Measurements from ENCODE around the gene CD79A.

CD79A gene

DNA sequence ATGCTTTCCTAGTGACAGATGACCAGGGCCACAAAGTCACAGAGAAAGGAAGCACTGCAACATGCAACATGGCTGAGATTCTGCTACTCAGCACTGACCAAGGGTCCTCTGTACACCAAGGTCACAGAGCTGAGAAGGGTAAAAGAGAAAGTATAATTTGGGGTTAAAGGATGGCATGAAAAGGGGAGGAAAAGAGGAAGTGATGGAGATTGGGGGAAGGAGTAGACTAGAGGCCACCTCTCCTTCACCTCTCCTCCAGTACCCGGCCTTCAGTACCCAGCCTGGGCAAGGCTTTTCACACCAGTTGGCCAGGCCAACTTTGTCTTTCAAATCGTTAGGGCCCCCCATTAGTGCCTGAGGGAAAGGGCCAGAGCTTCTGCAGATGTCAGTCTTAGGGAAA lies 23.3 kb upstream of the CD79A start:
- Mint-ChIP-seq H3K27me3 (peaks cover 16 to 41% of the 10 kb centered on the region in 2 donors), H3K4me1 (ENCODE audit: low read depth in 2 of 2) (no peaks in the 10 kb centered on the region), H3K4me3 (no peak overlapping the region), H3K36me3 (ENCODE audit: insufficient read depth) (no peaks in the 10 kb centered on the region), H3K27ac (no peak overlapping the region), H3K9me3 (no peaks in the 10 kb centered on the region)
- ATAC-seq (replicated peaks) (no peak), DNase-seq (no peak)

- peak overlapping the region; percentile 81 to 90 for H3K27ac Mint-ChIP-seq
Measured at GRCh38 chr19:41859213-41859617, 17.9 kb upstream of the CD79A start.

GRCh38 chr19:41859618-41860418 lies 17.3 kb upstream of the CD79A start, which contains the start of gene RPS19:
RPS19 (plus strand) TSS chr19:41860255; CDS start chr19:41860775, 520 bp downstream.
- Mint-ChIP-seq H3K27me3 (peaks cover 4 to 5% of the 10 kb centered on the region in 2 donors), H3K9me3 (no peaks in the 10 kb centered on the region), H3K4me1 (ENCODE audit: low read depth in 2 of 2) (peaks cover 37 to 39% of the 10 kb centered on the region in 2 donors), H3K27ac (peak within 1 kb of the TSS; percentile 81 to 90), H3K4me3 (peak within 1 kb of the TSS; percentile 81 to 89), H3K36me3 (ENCODE audit: insufficient read depth) (peaks cover 53% of the 10 kb centered on the region)
- peak; percentile 82 for ATAC-seq (replicated peaks)
- peak; percentile 98 to 99 (median 98) for DNase-seq

More at GRCh38 chr19:41859213-41859617, 17.9 kb upstream of the CD79A start:
- Mint-ChIP-seq H3K36me3 (ENCODE audit: insufficient read depth) (peaks cover 47% of the 10 kb centered on the region), H3K4me1 (ENCODE audit: low read depth in 2 of 2) (peaks cover 35 to 37% of the 10 kb centered on the region in 2 donors), H3K9me3 (no peaks in the 10 kb centered on the region), H3K27me3 (peaks cover 10 to 11% of the 10 kb centered on the region in 2 donors), H3K4me3 (peak overlapping the region; percentile 81 to 89)
- DNase-seq (no peak), ATAC-seq (replicated peaks) (no peak)

- DNase-seq (peak in 1 of 3 experiments; percentile 35), ATAC-seq (replicated peaks) (no peak)
- H3K27me3 Mint-ChIP-seq = no peaks in the 10 kb centered on the region
- peaks cover 37 to 39% of the 10 kb centered on the region in 2 donors for H3K4me1 Mint-ChIP-seq (ENCODE audit: low read depth in 2 of 2)
- H3K4me3 Mint-ChIP-seq = peak overlapping the region; percentile 81 to 89
- H3K9me3 Mint-ChIP-seq = no peaks in the 10 kb centered on the region
- H3K36me3 Mint-ChIP-seq (ENCODE audit: insufficient read depth) = peaks cover 61% of the 10 kb centered on the region
- H3K27ac Mint-ChIP-seq = peak overlapping the region; percentile 81 to 90
Measured at GRCh38 chr19:41860419-41861115, 16.5 kb upstream of the CD79A start.

DNA sequence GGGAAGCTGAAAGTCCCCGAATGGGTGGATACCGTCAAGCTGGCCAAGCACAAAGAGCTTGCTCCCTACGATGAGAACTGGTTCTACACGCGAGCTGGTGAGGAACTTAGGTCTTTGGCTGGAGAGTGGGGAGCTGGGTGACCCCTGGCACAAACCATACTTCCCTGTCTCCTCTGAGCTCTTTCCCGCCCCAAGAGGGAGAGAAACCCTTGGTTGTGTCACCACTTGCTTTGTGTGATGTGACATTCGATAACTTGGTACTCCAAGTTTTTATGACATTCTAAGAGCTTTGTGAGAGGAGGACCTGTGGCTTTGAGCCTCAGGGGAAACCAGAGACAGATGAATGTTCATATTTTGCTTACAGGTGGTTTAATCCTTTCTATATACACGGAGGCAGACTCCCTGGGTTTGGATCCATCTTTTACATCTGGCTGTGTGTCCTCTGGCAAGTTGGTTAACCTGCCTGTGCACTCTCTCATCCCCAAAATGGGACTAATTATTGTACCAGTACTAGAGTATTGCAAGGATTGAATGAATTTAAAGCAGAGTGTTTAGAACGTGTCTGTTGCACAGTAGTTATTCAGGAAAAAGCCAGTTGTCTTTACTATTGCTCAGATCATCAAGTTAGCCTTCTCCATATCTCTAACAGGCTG lies 15.8 kb upstream of the CD79A start:
- peaks cover 38 to 42% of the 10 kb centered on the region in 2 donors for H3K4me1 Mint-ChIP-seq (ENCODE audit: low read depth in 2 of 2)
- H3K4me3 Mint-ChIP-seq = peak overlapping the region; percentile 81 to 89
- ATAC-seq (replicated peaks) (no peak), DNase-seq (no peak)
- H3K9me3 Mint-ChIP-seq = no peaks in the 10 kb centered on the region
- peaks cover 66% of the 10 kb centered on the region for H3K36me3 Mint-ChIP-seq (ENCODE audit: insufficient read depth)
- H3K27ac Mint-ChIP-seq = peak overlapping the region; percentile 81 to 90
- no peaks in the 10 kb centered on the region for H3K27me3 Mint-ChIP-seq

DNA sequence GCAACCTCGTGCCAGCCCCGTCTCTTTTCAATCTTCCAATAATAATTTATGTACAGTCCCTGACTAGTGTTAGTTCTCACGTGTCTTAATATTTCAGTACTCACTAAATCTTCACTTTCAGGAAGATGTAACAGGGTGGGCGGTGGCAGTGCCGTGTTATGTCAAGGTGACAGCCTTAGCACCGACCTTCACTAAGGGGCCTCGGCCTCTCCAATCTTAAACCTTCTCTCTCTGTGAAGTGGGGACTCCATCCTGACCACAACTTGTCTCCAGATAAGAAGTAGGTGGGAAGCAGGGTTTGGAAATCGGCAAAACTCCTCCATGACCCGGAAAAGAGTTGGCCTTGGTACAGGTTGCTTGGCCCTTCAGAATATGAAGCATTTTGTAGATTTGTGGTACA lies 15.2 kb upstream of the CD79A start:
- Mint-ChIP-seq H3K27me3 (no peaks in the 10 kb centered on the region), H3K4me3 (peak overlapping the region; percentile 81 to 89), H3K27ac (peak overlapping the region; percentile 81 to 90), H3K4me1 (ENCODE audit: low read depth in 2 of 2) (peaks cover 40 to 45% of the 10 kb centered on the region in 2 donors), H3K9me3 (no peaks in the 10 kb centered on the region), H3K36me3 (ENCODE audit: insufficient read depth) (peaks cover 72% of the 10 kb centered on the region)
- no peak for ATAC-seq (replicated peaks)
- DNase-seq = no peak

GRCh38 chr19:41862445-41862986 lies 14.6 kb upstream of the CD79A start:
- Mint-ChIP-seq H3K4me3 (peak overlapping the region; percentile 81 to 89), H3K27me3 (no peaks in the 10 kb centered on the region), H3K4me1 (ENCODE audit: low read depth in 2 of 2) (peaks cover 40 to 45% of the 10 kb centered on the region in 2 donors), H3K27ac (peak overlapping the region in 1 of 2 donors; percentile 81), H3K36me3 (ENCODE audit: insufficient read depth) (peaks cover 73% of the 10 kb centered on the region), H3K9me3 (no peaks in the 10 kb centered on the region)
- DNase-seq = no peak
- no peak for ATAC-seq (replicated peaks)

GRCh38 chr19:41863209-41863931 lies 13.7 kb upstream of the CD79A start:
- Mint-ChIP-seq H3K27me3 (no peaks in the 10 kb centered on the region), H3K27ac (peak overlapping the region; percentile 81 to 90), H3K36me3 (ENCODE audit: insufficient read depth) (peaks cover 82% of the 10 kb centered on the region), H3K9me3 (no peaks in the 10 kb centered on the region), H3K4me1 (ENCODE audit: low read depth in 2 of 2) (peaks cover 48 to 52% of the 10 kb centered on the region in 2 donors), H3K4me3 (peak overlapping the region; percentile 81 to 89)
- ATAC-seq (replicated peaks) = no peak
- no peak for DNase-seq

DNA sequence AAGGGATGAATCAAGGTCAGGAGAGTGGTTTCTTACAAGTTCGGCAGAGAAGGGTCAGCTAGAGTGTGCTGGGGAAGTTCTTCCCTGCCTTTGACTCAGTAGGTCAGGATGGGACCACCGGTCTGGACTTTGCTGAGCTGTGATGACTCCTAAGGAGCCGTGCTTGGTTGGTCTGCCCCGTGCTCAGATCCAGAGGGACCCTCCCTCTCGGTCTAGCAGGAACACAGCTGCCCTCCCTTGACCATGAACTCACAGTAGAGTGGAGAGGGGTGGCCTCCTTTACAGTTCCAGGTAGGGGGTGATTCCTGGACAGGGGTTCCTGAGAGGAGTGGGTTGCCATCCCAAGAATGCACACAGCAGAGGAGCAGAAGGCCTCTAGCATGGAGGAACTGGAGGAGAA lies 12.7 kb upstream of the CD79A start:
- peak overlapping the region in 1 of 2 donors; percentile 53 for H3K4me3 Mint-ChIP-seq
- peak overlapping the region; percentile 81 to 90 for H3K27ac Mint-ChIP-seq
- no peak for ATAC-seq (replicated peaks)
- no peaks in the 10 kb centered on the region for H3K27me3 Mint-ChIP-seq
- DNase-seq = no peak
- H3K36me3 Mint-ChIP-seq (ENCODE audit: insufficient read depth) = peaks cover 84% of the 10 kb centered on the region
- H3K4me1 Mint-ChIP-seq (ENCODE audit: low read depth in 2 of 2) = peaks cover 54 to 55% of the 10 kb centered on the region in 2 donors
- H3K9me3 Mint-ChIP-seq = no peaks in the 10 kb centered on the region

DNA sequence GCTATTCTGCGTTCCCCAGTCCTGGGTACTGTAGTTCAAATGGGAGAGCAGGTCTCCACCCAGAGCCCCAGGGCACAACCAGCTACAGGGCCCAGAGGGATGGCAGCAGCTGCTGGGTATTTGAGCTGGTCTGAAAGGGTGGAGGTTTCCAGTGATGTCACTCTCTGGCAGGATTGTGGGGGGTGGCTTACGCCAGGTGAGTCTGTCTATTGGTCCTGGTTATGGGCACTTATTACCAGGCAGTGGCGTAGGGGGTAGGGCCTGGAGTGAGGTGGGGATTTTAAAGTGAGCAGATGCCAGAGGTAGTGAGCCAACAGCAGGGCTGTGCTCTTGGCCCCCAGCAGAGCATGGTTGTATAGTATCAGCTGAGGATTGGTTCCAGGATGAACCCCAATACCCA lies 10.8 kb upstream of the CD79A start:
- H3K4me1 Mint-ChIP-seq (ENCODE audit: low read depth in 2 of 2) = peaks cover 53 to 56% of the 10 kb centered on the region in 2 donors
- DNase-seq (no peak), ATAC-seq (replicated peaks) (no peak)
- H3K9me3 Mint-ChIP-seq = no peaks in the 10 kb centered on the region
- peak overlapping the region in 1 of 2 donors; percentile 25 for H3K4me3 Mint-ChIP-seq
- H3K36me3 Mint-ChIP-seq (ENCODE audit: insufficient read depth) = peaks cover 85% of the 10 kb centered on the region
- peak overlapping the region; percentile 74 to 80 for H3K27ac Mint-ChIP-seq
- H3K27me3 Mint-ChIP-seq = no peaks in the 10 kb centered on the region

- H3K9me3 Mint-ChIP-seq = no peaks in the 10 kb centered on the region
- peak overlapping the region in 1 of 2 donors; percentile 47 for H3K4me3 Mint-ChIP-seq
- peaks cover 76% of the 10 kb centered on the region for H3K36me3 Mint-ChIP-seq (ENCODE audit: insufficient read depth)
- peak overlapping the region; percentile 84 to 92 for H3K27ac Mint-ChIP-seq
- peaks cover 44 to 56% of the 10 kb centered on the region in 2 donors for H3K4me1 Mint-ChIP-seq (ENCODE audit: low read depth in 2 of 2)
- ATAC-seq (replicated peaks) (no peak), DNase-seq (no peak)
- H3K27me3 Mint-ChIP-seq = no peaks in the 10 kb centered on the region
Measured at GRCh38 chr19:41868120-41868988, 8.7 kb upstream of the CD79A start.

DNA sequence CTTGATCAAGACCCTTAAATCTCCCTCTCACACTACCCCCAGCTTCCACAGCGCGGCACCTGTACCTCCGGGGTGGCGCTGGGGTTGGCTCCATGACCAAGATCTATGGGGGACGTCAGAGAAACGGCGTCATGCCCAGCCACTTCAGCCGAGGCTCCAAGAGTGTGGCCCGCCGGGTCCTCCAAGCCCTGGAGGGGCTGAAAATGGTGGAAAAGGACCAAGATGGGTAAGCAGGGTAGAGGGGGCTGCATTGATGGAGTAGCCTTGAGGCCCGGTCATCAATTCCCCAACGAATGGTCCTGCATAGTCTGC lies 8.1 kb upstream of the CD79A start:
- Mint-ChIP-seq H3K36me3 (ENCODE audit: insufficient read depth) (peaks cover 71% of the 10 kb centered on the region), H3K4me1 (ENCODE audit: low read depth in 2 of 2) (peaks cover 42 to 54% of the 10 kb centered on the region in 2 donors), H3K27me3 (no peaks in the 10 kb centered on the region), H3K27ac (peak overlapping the region; percentile 84 to 92), H3K9me3 (no peaks in the 10 kb centered on the region), H3K4me3 (peak overlapping the region in 1 of 2 donors; percentile 47)
- DNase-seq (no peak), ATAC-seq (replicated peaks) (no peak)

Measured in effector memory CD8-positive, alpha-beta T cell (primary cell).